Caco-2 (cell line): Measurements from ENCODE around the gene CCT8L2. TPM values are rescaled to one million over a fixed set of nuclear protein-coding genes. Genes with fewer than 3 reads are reported as not detected.
"Not testable (repeated sequence)": the region's sequence is repeated elsewhere in the genome, so short reads cannot be mapped to it uniquely, and the experiment has no call there.

Experiments
- BruUV-seq: library from RNA; stranded (reverse); fragments of 400-500 nt; replicated peaks from 2 replicates; lab custom pipeline; 2021; lab: Mats Ljungman, UMichigan
- CTCF ChIA-PET: fragments of 300-600 bp; sonication (Branson Sonifier 250); formaldehyde crosslinking; loops from one replicate; lab custom pipeline; 2022; ENCODE audit warnings: antibody characterized with exemption; lab: Charles Lee
- POLR2A ChIA-PET: fragments of 300-600 bp; sonication (Branson Sonifier 250); formaldehyde crosslinking; loops from one replicate; lab custom pipeline; 2022; ENCODE audit warnings: antibody characterized with exemption; lab: Charles Lee
- DNase-seq, 2 experiments: peaks; one replicate each; pipeline versions ENCODE4 v3.0.0 to v3.0.0-alpha.2; 2020 to 2022
- H3K27me3 ChIP-seq: replicated peaks from 2 replicates; pipeline ENCODE4 v1.6.0; 2011; ENCODE audit warnings: low read length; ENCODE audit not compliant: control insufficient read depth, insufficient read depth
- H3K36me3 ChIP-seq: 2 replicates; pipeline ENCODE4 v1.5.1; 2011; ENCODE audit warnings: low read length; ENCODE audit not compliant: control insufficient read depth, insufficient read depth
- H3K4me1 ChIP-seq: fragments of 250-450 bp; sonication (Bioruptor Pico); 2 replicates; pipeline ENCODE4 v1.5.1; 2020; ENCODE audit warnings: mild to moderate bottlenecking
- H3K4me3 ChIP-seq: 2 replicates; pipeline ENCODE4 v1.5.1; 2011; ENCODE audit warnings: low read depth, mild to moderate bottlenecking, control low read depth, low read length
- H3K9me3 ChIP-seq: fragments of 250-450 bp; sonication (Bioruptor Pico); 2 replicates; pipeline ENCODE4 v1.5.1; 2020; ENCODE audit warnings: mild to moderate bottlenecking, moderate library complexity
- H3K27ac Mint-ChIP-seq: one replicate; pipeline ENCODE4 v1.8.0; 2022; ENCODE audit warnings: mixed read lengths; ENCODE audit not compliant: unreplicated experiment
- H3K27me3 Mint-ChIP-seq: one replicate; pipeline ENCODE4 v1.8.0; 2022; ENCODE audit warnings: mixed read lengths; ENCODE audit not compliant: insufficient read depth, unreplicated experiment
- H3K36me3 Mint-ChIP-seq: one replicate; pipeline ENCODE4 v1.8.0; 2022; ENCODE audit warnings: mild to moderate bottlenecking, mixed read lengths; ENCODE audit not compliant: insufficient read depth, unreplicated experiment
- H3K4me1 Mint-ChIP-seq: one replicate; pipeline ENCODE4 v1.8.0; 2022; ENCODE audit warnings: low read depth, mixed read lengths; ENCODE audit not compliant: unreplicated experiment
- H3K4me3 Mint-ChIP-seq: one replicate; pipeline ENCODE4 v1.8.0; 2022; ENCODE audit warnings: mild to moderate bottlenecking, moderate library complexity, mixed read lengths; ENCODE audit not compliant: unreplicated experiment
- H3K9me3 Mint-ChIP-seq: one replicate; pipeline ENCODE4 v1.8.0; 2022; ENCODE audit warnings: mixed read lengths; ENCODE audit not compliant: unreplicated experiment
- CTCF ChIP-seq, 2 experiments: fragments of 200-600 bp in 1 of 2; IDR thresholded peaks; 1 replicate in 1 of 2; 2 replicates in 1 of 2; pipeline versions ENCODE4 v1.5.1 to v1.8.0; 2011 to 2022; ENCODE audit warnings: antibody characterized with exemption in 1 of 2, control low read depth in 1 of 2, inconsistent platforms in 1 of 2, low read depth in 1 of 2, low read length in 1 of 2, mild to moderate bottlenecking in 1 of 2, moderate library complexity in 1 of 2; ENCODE audit not compliant: insufficient read depth in 1 of 2, severe bottlenecking in 1 of 2, unreplicated experiment in 1 of 2
- intact Hi-C: fragments of 100-400 bp; cut with micrococcal nuclease; formaldehyde crosslinking; loops from one replicate; pipeline ENCODE4 v1.10.0; 2022; ENCODE audit not compliant: unreplicated experiment
- total RNA-seq: library from RNA; stranded (reverse); gene quantifications from 2 replicates; pipeline ENCODE4 v1.2.3, GENCODE V29; 2022

Gene CCT8L2
- total RNA-seq, 1 experiment from 2014 or later = not detected

GRCh38 chr22:16601437-16602223 lies 9.0 kb upstream of the CCT8L2 start:
- no TSS peak for BruUV-seq
- H3K4me3 ChIP-seq = no peak overlapping the region
- no peaks in the 10 kb centered on the region for H3K9me3 Mint-ChIP-seq

GRCh38 chr22:16600644-16601436 lies 8.2 kb upstream of the CCT8L2 start:
- H3K4me3 ChIP-seq, H3K36me3 Mint-ChIP-seq, BruUV-seq, H3K4me1 Mint-ChIP-seq, H3K4me3 Mint-ChIP-seq, H3K9me3 ChIP-seq, H3K9me3 Mint-ChIP-seq, H3K27me3 ChIP-seq, POLR2A ChIA-PET, H3K27ac Mint-ChIP-seq, CTCF ChIA-PET, DNase-seq, intact Hi-C loops, H3K36me3 ChIP-seq, H3K27me3 Mint-ChIP-seq, H3K4me1 ChIP-seq: not testable (repeated sequence)

More at GRCh38 chr22:16601437-16602223, 9.0 kb upstream of the CCT8L2 start:
- CTCF ChIA-PET = no interaction called here
- Mint-ChIP-seq H3K27ac (no peak overlapping the region), H3K4me1 (no peaks in the 10 kb centered on the region), H3K27me3 (no peaks in the 10 kb centered on the region), H3K4me3 (no peak overlapping the region), H3K36me3 (no peaks in the 10 kb centered on the region)
- POLR2A ChIA-PET = no interaction called here
- intact Hi-C loops = no loop called here
- DNase-seq = no peak
- Histone ChIP-seq H3K36me3 (no peaks in the 10 kb centered on the region), H3K27me3 (no peaks in the 10 kb centered on the region), H3K9me3 (no peaks in the 10 kb centered on the region), H3K4me1 (no peaks in the 10 kb centered on the region)
- no peak for TF ChIP-seq CTCF (IDR thresholded peaks at IDR 0.05; ENCODE audit: insufficient read depth in 1 of 2, low read depth in 1 of 2, low read length in 1 of 2, severe bottlenecking in 1 of 2, unreplicated experiment in 1 of 2)

- BruUV-seq, intact Hi-C loops, H3K27me3 Mint-ChIP-seq, H3K36me3 ChIP-seq, H3K4me1 ChIP-seq, H3K4me3 Mint-ChIP-seq, H3K9me3 Mint-ChIP-seq, DNase-seq, H3K27ac Mint-ChIP-seq, H3K9me3 ChIP-seq, H3K4me3 ChIP-seq, H3K4me1 Mint-ChIP-seq, CTCF ChIA-PET, POLR2A ChIA-PET, H3K36me3 Mint-ChIP-seq, H3K27me3 ChIP-seq: not testable (repeated sequence)
Measured at GRCh38 chr22:16599648-16600047, 7.0 kb upstream of the CCT8L2 start.

GRCh38 chr22:16595251-16595650 lies 2.6 kb upstream of the CCT8L2 start:
- H3K9me3 Mint-ChIP-seq, H3K36me3 ChIP-seq, H3K36me3 Mint-ChIP-seq, CTCF ChIA-PET, H3K4me3 ChIP-seq, intact Hi-C loops, H3K27me3 ChIP-seq, BruUV-seq, H3K4me3 Mint-ChIP-seq, POLR2A ChIA-PET, H3K27me3 Mint-ChIP-seq, H3K4me1 ChIP-seq, H3K27ac Mint-ChIP-seq, H3K4me1 Mint-ChIP-seq, H3K9me3 ChIP-seq, DNase-seq: not testable (repeated sequence)
